HG03520 (cell line): Measurements from ENCODE around the gene MAFG.

Source experiments
- ATAC-seq: cut with Tn5 transposase; IDR thresholded peaks from one replicate; pipeline ENCODE4 v1.9.1; 2021; ENCODE audit warnings: mild to moderate bottlenecking, moderate library complexity; ENCODE audit not compliant: unreplicated experiment

MAFG gene

DNA sequence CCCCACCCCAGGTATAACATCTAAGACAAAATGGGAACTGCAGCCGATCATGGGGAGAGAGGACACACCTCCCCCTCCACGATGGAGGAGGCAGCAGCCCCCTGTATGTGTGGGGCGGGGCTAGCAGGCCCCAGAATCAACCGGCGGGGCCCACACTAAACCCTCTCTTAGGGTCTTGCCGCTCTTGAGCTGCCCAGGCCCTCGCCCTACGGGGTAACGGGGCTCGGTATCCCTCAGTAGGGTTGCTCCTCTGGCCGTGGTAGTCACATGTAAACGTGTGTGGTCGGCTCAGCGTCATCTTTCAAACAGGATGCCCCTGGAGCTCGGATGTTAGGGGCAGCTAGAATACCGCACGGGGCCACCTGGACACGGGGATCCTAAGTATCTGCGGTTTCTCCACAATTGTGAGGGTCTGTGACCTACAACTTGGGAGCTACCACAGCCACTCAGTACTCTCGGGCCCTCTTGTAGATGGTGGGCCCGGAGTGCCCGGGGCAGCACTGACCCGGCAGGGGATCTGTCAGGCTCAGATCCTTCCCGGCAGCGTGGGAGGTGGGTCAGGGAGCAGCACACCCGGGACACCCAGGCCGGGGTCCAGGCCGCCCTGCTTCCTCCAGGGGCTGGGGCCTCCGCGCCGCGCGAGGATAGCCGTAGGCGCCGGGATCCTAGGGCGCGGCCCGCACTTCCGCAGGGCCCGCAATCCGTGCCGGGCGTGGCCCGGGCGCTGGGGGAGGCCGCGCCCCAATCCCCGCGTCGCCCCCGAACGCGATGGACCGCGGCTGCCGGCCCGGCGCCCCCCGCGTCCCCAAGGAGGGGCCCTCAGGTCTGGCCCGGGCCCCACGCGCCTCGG is 57.2 kb downstream of the MAFG start:
- no peak for ATAC-seq

DNA sequence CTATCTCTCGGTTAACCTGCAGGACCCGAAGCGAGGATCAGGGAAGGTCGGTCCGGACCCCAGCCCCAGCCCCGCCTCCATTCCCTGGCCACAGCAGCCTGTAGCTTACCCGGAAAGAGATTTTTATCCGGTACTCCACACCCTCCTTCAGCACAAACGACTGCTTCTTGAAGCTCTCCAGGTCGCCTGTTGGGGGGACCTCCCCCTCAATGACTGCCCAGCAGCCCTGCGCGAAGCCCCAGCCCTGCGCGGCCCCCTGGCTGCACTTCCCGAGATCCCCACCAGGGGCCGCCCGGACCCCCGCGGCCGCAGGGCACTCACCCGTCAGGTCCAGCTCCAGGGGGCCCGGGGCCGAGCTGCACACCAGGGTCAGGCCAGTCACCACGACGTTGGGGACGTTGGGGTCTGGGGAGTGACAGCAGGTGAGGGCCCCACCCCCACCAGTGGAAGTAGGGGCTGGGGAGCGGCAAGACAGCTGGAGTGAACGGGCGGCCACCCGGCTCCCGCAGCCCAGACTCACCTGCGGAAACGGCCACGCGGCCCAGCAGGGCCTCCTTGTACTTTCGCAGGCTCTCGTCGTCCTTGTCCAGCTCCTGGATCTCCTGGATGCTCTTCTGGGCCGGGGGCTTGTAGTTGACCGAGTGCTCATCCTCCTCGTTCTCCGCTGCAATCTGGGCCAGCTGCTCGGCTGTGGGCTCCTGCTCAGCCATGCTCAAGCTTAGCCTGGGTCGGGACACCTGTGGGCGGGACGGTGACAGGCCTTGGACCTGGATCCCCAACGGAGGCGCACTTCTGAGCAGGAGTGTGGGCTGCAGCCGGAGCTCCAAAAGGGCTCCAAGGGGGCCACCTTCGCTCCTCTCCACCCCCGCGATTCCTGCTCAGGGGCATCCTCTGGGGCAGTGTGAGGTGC is 58.1 kb downstream of the MAFG start:
- ATAC-seq, result no peak

DNA sequence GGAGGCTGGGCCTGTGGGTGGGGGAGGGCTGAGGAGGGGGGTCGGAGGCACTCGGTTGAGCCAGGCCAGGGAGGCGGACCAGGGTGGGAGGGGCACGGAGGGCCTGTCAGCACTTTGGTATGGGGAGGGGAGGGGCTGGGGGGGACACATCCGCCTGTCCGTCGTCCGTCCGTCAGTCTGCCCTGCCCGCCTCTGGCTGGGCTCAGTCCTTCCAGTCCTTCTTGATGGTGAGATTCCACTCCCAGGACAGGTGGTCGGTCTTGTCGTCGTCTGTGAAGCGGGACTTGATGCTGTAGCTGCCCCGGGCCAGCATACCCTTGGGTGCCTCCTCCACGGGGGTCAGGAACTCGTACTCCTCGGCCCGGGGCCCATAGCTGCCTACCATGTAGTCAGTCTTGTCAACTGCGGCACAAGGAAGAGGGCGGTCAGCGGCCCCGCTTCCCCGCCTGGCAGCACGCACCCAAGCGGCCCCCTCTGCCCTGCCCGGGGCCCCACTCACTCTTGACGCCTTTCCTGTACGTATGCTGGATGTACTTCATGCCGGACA is 58.8 kb downstream of the MAFG start:
- ATAC-seq, result no peak
